ENCODE results near the gene CDH23. TPM values are rescaled to one million over a fixed set of nuclear protein-coding genes. Genes with fewer than 3 reads are reported as not detected.

The CDH23 gene
- total and polyA plus RNA-seq, 9 of the 15 experiments (the other 6 are each of a cell fraction or from before 2014, with no cell fraction given), result 0.18 to 1.2 (median 0.47) TPM

- TF ChIP-seq ZNF318 (IDR thresholded peaks at IDR 0.05; ENCODE audit: borderline replicate concordance in 1 of 2, low read depth in 1 of 2), result no peak
- TF ChIP-seq ARHGAP35 (IDR thresholded peaks at IDR 0.05; ENCODE audit: partially characterized antibody), result no peak
- no peak for TF ChIP-seq YBX1 (IDR thresholded peaks at IDR 0.05)
Observed at GRCh38 chr10:71748671-71749191, 352.0 kb downstream of the CDH23 start (continued).
